ENCODE measurements around the gene FHOD3. TPM values are rescaled to one million over a fixed set of nuclear protein-coding genes. Genes with fewer than 3 reads are reported as not detected.

FHOD3 gene
- total and polyA plus RNA-seq, 4 donors: 0.57 to 1.3 (median 1.2) TPM; not detected in 1

DNA sequence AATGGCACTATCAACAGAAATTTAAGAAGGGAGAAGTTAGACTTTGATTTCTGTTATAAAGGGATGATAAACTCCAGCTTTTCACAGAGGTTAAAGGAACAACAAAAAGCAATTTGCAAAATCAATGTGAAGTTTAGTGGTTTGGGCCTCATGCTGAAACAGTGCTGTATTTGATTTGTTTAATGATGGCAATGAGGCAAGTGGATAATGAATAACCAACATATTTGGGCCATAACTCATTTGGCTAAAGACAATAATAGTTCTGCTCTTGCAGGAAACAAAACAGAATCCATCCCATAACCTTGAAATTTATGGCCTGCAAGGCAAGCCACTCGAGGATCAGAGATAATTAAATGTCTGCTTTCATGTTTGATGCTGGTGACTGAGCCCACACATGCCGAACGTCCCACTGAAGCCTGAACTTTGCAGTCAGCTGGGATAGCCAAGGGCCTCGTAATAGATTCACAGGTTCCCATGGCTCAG is 474.8 kb downstream of the FHOD3 start:
- 72% methylated on average over 4 of the region's 4 CpGs for WGBS

DNA sequence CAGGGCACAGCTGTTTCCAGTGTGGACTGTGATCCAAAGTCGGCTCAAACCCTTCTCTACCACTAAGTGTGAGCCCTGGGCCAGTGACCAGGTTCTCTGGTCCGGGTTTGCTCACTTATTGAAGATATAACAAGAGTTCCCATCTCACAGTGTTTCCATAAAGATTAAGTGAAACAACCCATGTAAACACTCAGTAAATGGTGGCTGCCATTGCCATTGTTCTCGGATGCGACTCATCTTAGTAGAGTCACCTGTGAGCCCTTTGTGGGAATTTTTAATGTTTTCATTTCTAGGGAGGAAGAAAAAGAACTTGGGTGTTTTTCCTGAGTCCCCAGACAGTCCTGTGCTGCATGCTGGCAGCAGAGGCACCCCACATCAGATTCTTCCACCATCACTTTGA is 477.9 kb downstream of the FHOD3 start:
- Histone ChIP-seq H3K27ac (ENCODE audit: low read depth in 1 of 2, low read length in 2 of 2) (no peak overlapping the region), H3K27me3 (ENCODE audit: control insufficient read depth in 4 of 4, insufficient read depth in 4 of 4, low read length in 3 of 4) (no peaks in the 10 kb centered on the region), H3K4me3 (ENCODE audit: low read depth in 1 of 3, low read length in 3 of 3) (no peak overlapping the region), H3K9me3 (ENCODE audit: control insufficient read depth in 4 of 4, low read length in 3 of 4) (no peaks in the 10 kb centered on the region), H3K36me3 (ENCODE audit: control insufficient read depth in 4 of 4, insufficient read depth in 3 of 4, low read depth in 1 of 4, low read length in 3 of 4) (no peaks in the 10 kb centered on the region), H3K4me1 (ENCODE audit: control insufficient read depth in 4 of 4, insufficient read depth in 4 of 4, low read length in 3 of 4) (no peaks in the 10 kb centered on the region), H3K9ac (ENCODE audit: low read depth in 1 of 2, low read length in 2 of 2) (no peak overlapping the region)
- no peak for DNase-seq (ENCODE audit: low spot score)
- 89% methylated on average over 4 of the region's 4 CpGs for WGBS
- TF ChIP-seq, protein P1, sequence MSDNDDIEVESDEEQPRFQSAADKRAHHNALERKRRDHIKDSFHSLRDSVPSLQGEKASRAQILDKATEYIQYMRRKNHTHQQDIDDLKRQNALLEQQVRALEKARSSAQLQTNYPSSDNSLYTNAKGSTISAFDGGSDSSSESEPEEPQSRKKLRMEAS (IDR thresholded peaks at IDR 0.05): no peak
- TF ChIP-seq FOXA2 (IDR thresholded peaks at IDR 0.05) (no peak), RAD21 (IDR thresholded peaks at IDR 0.05) (no peak), GABPA (IDR thresholded peaks at IDR 0.05 in 1 of 2, conservative IDR thresholded peaks at IDR 0.05 in 1 of 2) (no peak), RXRA (IDR thresholded peaks at IDR 0.05) (no peak), SP1 (IDR thresholded peaks at IDR 0.05) (no peak), FOXA1 (IDR thresholded peaks at IDR 0.05) (no peak), TAF1 (conservative IDR thresholded peaks at IDR 0.05) (no peak), NR2F2 (IDR thresholded peaks at IDR 0.05) (no peak)
- TF ChIP-seq, protein P2, sequence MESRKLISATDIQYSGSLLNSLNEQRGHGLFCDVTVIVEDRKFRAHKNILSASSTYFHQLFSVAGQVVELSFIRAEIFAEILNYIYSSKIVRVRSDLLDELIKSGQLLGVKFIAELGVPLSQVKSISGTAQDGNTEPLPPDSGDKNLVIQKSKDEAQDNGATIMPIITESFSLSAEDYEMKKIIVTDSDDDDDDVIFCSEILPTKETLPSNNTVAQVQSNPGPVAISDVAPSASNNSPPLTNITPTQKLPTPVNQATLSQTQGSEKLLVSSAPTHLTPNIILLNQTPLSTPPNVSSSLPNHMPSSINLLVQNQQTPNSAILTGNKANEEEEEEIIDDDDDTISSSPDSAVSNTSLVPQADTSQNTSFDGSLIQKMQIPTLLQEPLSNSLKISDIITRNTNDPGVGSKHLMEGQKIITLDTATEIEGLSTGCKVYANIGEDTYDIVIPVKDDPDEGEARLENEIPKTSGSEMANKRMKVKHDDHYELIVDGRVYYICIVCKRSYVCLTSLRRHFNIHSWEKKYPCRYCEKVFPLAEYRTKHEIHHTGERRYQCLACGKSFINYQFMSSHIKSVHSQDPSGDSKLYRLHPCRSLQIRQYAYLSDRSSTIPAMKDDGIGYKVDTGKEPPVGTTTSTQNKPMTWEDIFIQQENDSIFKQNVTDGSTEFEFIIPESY (IDR thresholded peaks at IDR 0.05): no peak

More for the DNA sequence above, 474.8 kb downstream of the FHOD3 start:
- H3K27ac ChIP-seq (ENCODE audit: low read depth in 1 of 2, low read length in 2 of 2): no peak overlapping the region
- no peak for DNase-seq (ENCODE audit: low spot score)
- no peaks in the 10 kb centered on the region for H3K4me1 ChIP-seq (ENCODE audit: control insufficient read depth in 4 of 4, insufficient read depth in 4 of 4, low read length in 3 of 4)
- no peak overlapping the region for H3K9ac ChIP-seq (ENCODE audit: low read depth in 1 of 2, low read length in 2 of 2)
- H3K27me3 ChIP-seq (ENCODE audit: control insufficient read depth in 4 of 4, insufficient read depth in 4 of 4, low read length in 3 of 4): no peaks in the 10 kb centered on the region
- H3K4me3 ChIP-seq (ENCODE audit: low read depth in 1 of 3, low read length in 3 of 3): no peak overlapping the region
- H3K36me3 ChIP-seq (ENCODE audit: control insufficient read depth in 4 of 4, insufficient read depth in 3 of 4, low read depth in 1 of 4, low read length in 3 of 4): no peaks in the 10 kb centered on the region
- H3K9me3 ChIP-seq (ENCODE audit: control insufficient read depth in 4 of 4, low read length in 3 of 4): no peaks in the 10 kb centered on the region
- TF ChIP-seq YY1 (IDR thresholded peaks at IDR 0.05) (no peak), NR2F2 (IDR thresholded peaks at IDR 0.05) (no peak), SP1 (IDR thresholded peaks at IDR 0.05) (no peak), EGR1 (IDR thresholded peaks at IDR 0.05; ENCODE audit: low read depth in 2 of 2) (no peak), HNF4A (conservative IDR thresholded peaks at IDR 0.05) (no peak), FOXA1 (IDR thresholded peaks at IDR 0.05) (no peak), GABPA (IDR thresholded peaks at IDR 0.05 in 1 of 2, conservative IDR thresholded peaks at IDR 0.05 in 1 of 2) (no peak), RXRA (IDR thresholded peaks at IDR 0.05) (no peak), FOXA2 (IDR thresholded peaks at IDR 0.05) (no peak), RAD21 (IDR thresholded peaks at IDR 0.05) (no peak), HNF4G (IDR thresholded peaks at IDR 0.05) (no peak), TAF1 (conservative IDR thresholded peaks at IDR 0.05) (no peak), JUND (IDR thresholded peaks at IDR 0.05) (no peak)
- TF ChIP-seq, protein P3, sequence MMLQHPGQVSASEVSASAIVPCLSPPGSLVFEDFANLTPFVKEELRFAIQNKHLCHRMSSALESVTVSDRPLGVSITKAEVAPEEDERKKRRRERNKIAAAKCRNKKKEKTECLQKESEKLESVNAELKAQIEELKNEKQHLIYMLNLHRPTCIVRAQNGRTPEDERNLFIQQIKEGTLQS (IDR thresholded peaks at IDR 0.05): no peak
- TF ChIP-seq, protein P2 (IDR thresholded peaks at IDR 0.05): no peak
- TF ChIP-seq, protein P4, sequence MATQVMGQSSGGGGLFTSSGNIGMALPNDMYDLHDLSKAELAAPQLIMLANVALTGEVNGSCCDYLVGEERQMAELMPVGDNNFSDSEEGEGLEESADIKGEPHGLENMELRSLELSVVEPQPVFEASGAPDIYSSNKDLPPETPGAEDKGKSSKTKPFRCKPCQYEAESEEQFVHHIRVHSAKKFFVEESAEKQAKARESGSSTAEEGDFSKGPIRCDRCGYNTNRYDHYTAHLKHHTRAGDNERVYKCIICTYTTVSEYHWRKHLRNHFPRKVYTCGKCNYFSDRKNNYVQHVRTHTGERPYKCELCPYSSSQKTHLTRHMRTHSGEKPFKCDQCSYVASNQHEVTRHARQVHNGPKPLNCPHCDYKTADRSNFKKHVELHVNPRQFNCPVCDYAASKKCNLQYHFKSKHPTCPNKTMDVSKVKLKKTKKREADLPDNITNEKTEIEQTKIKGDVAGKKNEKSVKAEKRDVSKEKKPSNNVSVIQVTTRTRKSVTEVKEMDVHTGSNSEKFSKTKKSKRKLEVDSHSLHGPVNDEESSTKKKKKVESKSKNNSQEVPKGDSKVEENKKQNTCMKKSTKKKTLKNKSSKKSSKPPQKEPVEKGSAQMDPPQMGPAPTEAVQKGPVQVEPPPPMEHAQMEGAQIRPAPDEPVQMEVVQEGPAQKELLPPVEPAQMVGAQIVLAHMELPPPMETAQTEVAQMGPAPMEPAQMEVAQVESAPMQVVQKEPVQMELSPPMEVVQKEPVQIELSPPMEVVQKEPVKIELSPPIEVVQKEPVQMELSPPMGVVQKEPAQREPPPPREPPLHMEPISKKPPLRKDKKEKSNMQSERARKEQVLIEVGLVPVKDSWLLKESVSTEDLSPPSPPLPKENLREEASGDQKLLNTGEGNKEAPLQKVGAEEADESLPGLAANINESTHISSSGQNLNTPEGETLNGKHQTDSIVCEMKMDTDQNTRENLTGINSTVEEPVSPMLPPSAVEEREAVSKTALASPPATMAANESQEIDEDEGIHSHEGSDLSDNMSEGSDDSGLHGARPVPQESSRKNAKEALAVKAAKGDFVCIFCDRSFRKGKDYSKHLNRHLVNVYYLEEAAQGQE (IDR thresholded peaks at IDR 0.05): no peak
- TF ChIP-seq, protein P5, sequence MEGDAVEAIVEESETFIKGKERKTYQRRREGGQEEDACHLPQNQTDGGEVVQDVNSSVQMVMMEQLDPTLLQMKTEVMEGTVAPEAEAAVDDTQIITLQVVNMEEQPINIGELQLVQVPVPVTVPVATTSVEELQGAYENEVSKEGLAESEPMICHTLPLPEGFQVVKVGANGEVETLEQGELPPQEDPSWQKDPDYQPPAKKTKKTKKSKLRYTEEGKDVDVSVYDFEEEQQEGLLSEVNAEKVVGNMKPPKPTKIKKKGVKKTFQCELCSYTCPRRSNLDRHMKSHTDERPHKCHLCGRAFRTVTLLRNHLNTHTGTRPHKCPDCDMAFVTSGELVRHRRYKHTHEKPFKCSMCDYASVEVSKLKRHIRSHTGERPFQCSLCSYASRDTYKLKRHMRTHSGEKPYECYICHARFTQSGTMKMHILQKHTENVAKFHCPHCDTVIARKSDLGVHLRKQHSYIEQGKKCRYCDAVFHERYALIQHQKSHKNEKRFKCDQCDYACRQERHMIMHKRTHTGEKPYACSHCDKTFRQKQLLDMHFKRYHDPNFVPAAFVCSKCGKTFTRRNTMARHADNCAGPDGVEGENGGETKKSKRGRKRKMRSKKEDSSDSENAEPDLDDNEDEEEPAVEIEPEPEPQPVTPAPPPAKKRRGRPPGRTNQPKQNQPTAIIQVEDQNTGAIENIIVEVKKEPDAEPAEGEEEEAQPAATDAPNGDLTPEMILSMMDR (IDR thresholded peaks at IDR 0.05; ENCODE audit: low read depth, low read length, missing input control): no peak
